DND-41 (cell line): Measurements from ENCODE around the gene KCNA10.

ENCODE experiments used
- ATAC-seq: fragments of 200-7000 bp; cut with Tn5 transposase; 3 replicates; pipeline ENCODE4 v1.9.1; 2021; ENCODE audit warnings: low read depth; ENCODE audit not compliant: insufficient read depth
- DNase-seq: peaks from one replicate; pipeline ENCODE4 v3.0.0-alpha.2; 2020
- H2AFZ ChIP-seq: 2 replicates; pipeline ENCODE4 v1.6.0; 2012; ENCODE audit warnings: low read depth, low read length
- H3K27ac ChIP-seq: 2 replicates; pipeline ENCODE4 v1.5.1; 2012; ENCODE audit warnings: low read length, inconsistent platforms
- H3K27me3 ChIP-seq: fragments of 200-600 bp; sonication (generic); 2 replicates; pipeline ENCODE4 v1.6.0; 2012; ENCODE audit warnings: low read length, mild to moderate bottlenecking, inconsistent platforms; ENCODE audit not compliant: insufficient read depth, poor library complexity
- H3K36me3 ChIP-seq: 2 replicates; pipeline ENCODE4 v1.5.1; 2012; ENCODE audit warnings: low read length, inconsistent platforms; ENCODE audit not compliant: insufficient read depth
- H3K4me1 ChIP-seq: 2 replicates; pipeline ENCODE4 v1.5.1; 2012; ENCODE audit warnings: mild to moderate bottlenecking, low read length; ENCODE audit not compliant: insufficient read depth
- H3K4me2 ChIP-seq: 2 replicates; pipeline ENCODE4 v1.6.0; 2012; ENCODE audit warnings: mild to moderate bottlenecking, moderate library complexity, low read length, inconsistent platforms; ENCODE audit not compliant: insufficient read depth
- H3K4me3 ChIP-seq, 2 experiments: fragments of 200-600 bp in 1 of 2; shearing (Covaris generic) in 1 of 2; 2 replicates each; pipeline ENCODE4 v1.5.1; 2012 to 2016; ENCODE audit warnings: inconsistent platforms in 2 of 2, low read length in 2 of 2, mild to moderate bottlenecking in 2 of 2, low read depth in 1 of 2, moderate library complexity in 1 of 2
- H3K79me2 ChIP-seq: 2 replicates; pipeline ENCODE4 v1.6.0; 2012; ENCODE audit warnings: low read length, inconsistent platforms; ENCODE audit not compliant: insufficient read depth
- H3K9ac ChIP-seq: 2 replicates; pipeline ENCODE4 v1.6.0; 2012; ENCODE audit warnings: low read depth, mild to moderate bottlenecking, inconsistent platforms, low read length, moderate library complexity
- H3K9me3 ChIP-seq: 2 replicates; pipeline ENCODE4 v1.5.1; 2012; ENCODE audit warnings: low read length, moderate library complexity, mild to moderate bottlenecking, inconsistent platforms; ENCODE audit not compliant: insufficient read depth, severe bottlenecking
- H4K20me1 ChIP-seq: 2 replicates; pipeline ENCODE4 v1.6.0; 2012; ENCODE audit warnings: low read length; ENCODE audit not compliant: insufficient read depth
- CTCF ChIP-seq: IDR thresholded peaks from 2 replicates; pipeline ENCODE4 v1.5.1; 2012; ENCODE audit warnings: borderline replicate concordance, low read length, moderate library complexity, mild to moderate bottlenecking; ENCODE audit not compliant: poor library complexity, severe bottlenecking; ENCODE audit errors: extremely low read depth
- EZH2 ChIP-seq: IDR thresholded peaks from 3 replicates; pipeline ENCODE4 v1.6.1; 2012; ENCODE audit warnings: borderline replicate concordance, low read depth, mild to moderate bottlenecking, moderate library complexity, low read length, inconsistent platforms; ENCODE audit not compliant: severe bottlenecking

KCNA10 gene

GRCh38 chr1:110538075-110538474 is 19.1 kb upstream of the KCNA10 start:
- Histone ChIP-seq H3K4me2 (no peak overlapping the region), H3K27ac (no peak overlapping the region), H3K9me3 (no peaks in the 10 kb centered on the region), H3K79me2 (no peaks in the 10 kb centered on the region), H2AFZ (no peak overlapping the region), H3K27me3 (peaks cover 8% of the 10 kb centered on the region), H3K4me1 (no peaks in the 10 kb centered on the region), H4K20me1 (peaks cover 4% of the 10 kb centered on the region; the same call in 1 of the 2 replicates), H3K4me3 (no peak overlapping the region), H3K36me3 (no peaks in the 10 kb centered on the region), H3K9ac (no peak overlapping the region)
- ATAC-seq (no peak), DNase-seq (no peak)
- TF ChIP-seq CTCF: no peak
- TF ChIP-seq EZH2: no peak

GRCh38 chr1:110535985-110536384 is 17.0 kb upstream of the KCNA10 start:
- H3K4me1 ChIP-seq: no peaks in the 10 kb centered on the region
- no peak overlapping the region for H2AFZ ChIP-seq
- ATAC-seq (no peak), DNase-seq (no peak)
- no peaks in the 10 kb centered on the region for H3K9me3 ChIP-seq
- H3K4me2 ChIP-seq: no peak overlapping the region
- H3K36me3 ChIP-seq: no peaks in the 10 kb centered on the region
- H3K27ac ChIP-seq: no peak overlapping the region
- H4K20me1 ChIP-seq: peaks cover 4% of the 10 kb centered on the region; the same call in 1 of the 2 replicates
- no peak overlapping the region for H3K9ac ChIP-seq
- no peak overlapping the region for H3K4me3 ChIP-seq
- H3K27me3 ChIP-seq: peaks cover 8% of the 10 kb centered on the region
- no peak for TF ChIP-seq CTCF
- TF ChIP-seq EZH2: no peak
- H3K79me2 ChIP-seq: no peaks in the 10 kb centered on the region

GRCh38 chr1:110533230-110533629 is 14.3 kb upstream of the KCNA10 start:
- Histone ChIP-seq H3K4me1 (no peaks in the 10 kb centered on the region), H2AFZ (no peak overlapping the region), H3K4me2 (no peak overlapping the region), H4K20me1 (peaks cover 4% of the 10 kb centered on the region; the same call in 1 of the 2 replicates), H3K4me3 (no peak overlapping the region), H3K79me2 (no peaks in the 10 kb centered on the region), H3K9ac (no peak overlapping the region), H3K36me3 (no peaks in the 10 kb centered on the region), H3K27ac (no peak overlapping the region), H3K9me3 (no peaks in the 10 kb centered on the region), H3K27me3 (peaks cover 15% of the 10 kb centered on the region)
- no peak for TF ChIP-seq CTCF
- DNase-seq (no peak), ATAC-seq (no peak)

- Histone ChIP-seq H3K4me1 (0 out of 2 replicates have a peak, but pooled peaks cover 2% of the 10 kb centered on the region), H3K79me2 (no peaks in the 10 kb centered on the region), H4K20me1 (peaks cover 2% of the 10 kb centered on the region; the same call in 1 of the 2 replicates), H2AFZ (no peak overlapping the region), H3K4me2 (no peak overlapping the region), H3K27me3 (peaks cover 7% of the 10 kb centered on the region), H3K27ac (no peak overlapping the region), H3K4me3 (no peak overlapping the region), H3K36me3 (no peaks in the 10 kb centered on the region), H3K9me3 (no peaks in the 10 kb centered on the region), H3K9ac (no peak overlapping the region)
- DNase-seq (no peak), ATAC-seq (no peak)
- no peak for TF ChIP-seq EZH2
- no peak for TF ChIP-seq CTCF
Measured at GRCh38 chr1:110529011-110529410, 10.0 kb upstream of the KCNA10 start.
